WERI-Rb-1 (cell line): ENCODE data around the gene GJA9.

Source experiments
- DNase-seq: peaks from one replicate; pipeline ENCODE4 v3.0.0-alpha.2; 2020
- H3K27ac ChIP-seq: fragments of 250-450 bp; sonication (Bioruptor Pico); 2 replicates; pipeline ENCODE4 v1.5.1; 2020; ENCODE audit warnings: mild to moderate bottlenecking, moderate library complexity
- H3K27me3 ChIP-seq: fragments of 250-450 bp; sonication (Bioruptor Pico); 2 replicates; pipeline ENCODE4 v1.5.1; 2021; ENCODE audit warnings: mild to moderate bottlenecking, low read depth, moderate library complexity; ENCODE audit not compliant: insufficient read depth, severe bottlenecking
- H3K36me3 ChIP-seq: fragments of 250-450 bp; sonication (Bioruptor Pico); 2 replicates; pipeline ENCODE4 v1.5.1; 2020; ENCODE audit warnings: mild to moderate bottlenecking, moderate library complexity
- H3K4me3 ChIP-seq: 2 replicates; pipeline ENCODE4 v1.5.1; 2011; ENCODE audit warnings: low read depth, mild to moderate bottlenecking, control low read depth, low read length
- H3K9me3 ChIP-seq: fragments of 250-450 bp; sonication (Bioruptor Pico); 2 replicates; pipeline ENCODE4 v1.5.1; 2021; ENCODE audit warnings: mild to moderate bottlenecking, moderate library complexity; ENCODE audit not compliant: severe bottlenecking
- CTCF ChIP-seq: IDR thresholded peaks from 2 replicates; pipeline ENCODE4 v1.5.1; 2011; ENCODE audit warnings: low read depth, mild to moderate bottlenecking, control low read depth, inconsistent platforms, low read length

Gene GJA9

GRCh38 chr1:38860454-38860795, 21.0 kb downstream of the GJA9 start:
- no peaks in the 10 kb centered on the region for H3K27me3 ChIP-seq
- TF ChIP-seq CTCF = no peak
- no peaks in the 10 kb centered on the region for H3K9me3 ChIP-seq
- peaks cover 7% of the 10 kb centered on the region for H3K36me3 ChIP-seq
- peak overlapping the region; percentile 70 for H3K4me3 ChIP-seq
- no peak for DNase-seq
- H3K27ac ChIP-seq = peak overlapping the region; percentile 63

- no peak for TF ChIP-seq CTCF
- Histone ChIP-seq H3K4me3 (peak within 1 kb of the TSS; percentile 78), H3K36me3 (peaks cover 10% of the 10 kb centered on the region), H3K9me3 (no peaks in the 10 kb centered on the region), H3K27me3 (no peaks in the 10 kb centered on the region), H3K27ac (peak within 1 kb of the TSS; percentile 63)
- peak; percentile 99 for DNase-seq
These were observed 21.6 kb downstream of the GJA9 start, which contains the start of gene RRAGC for GRCh38 chr1:38859561-38860453. RRAGC (minus strand) TSS chr1:38859772; CDS start chr1:38859646, 126 bp downstream.

DNA sequence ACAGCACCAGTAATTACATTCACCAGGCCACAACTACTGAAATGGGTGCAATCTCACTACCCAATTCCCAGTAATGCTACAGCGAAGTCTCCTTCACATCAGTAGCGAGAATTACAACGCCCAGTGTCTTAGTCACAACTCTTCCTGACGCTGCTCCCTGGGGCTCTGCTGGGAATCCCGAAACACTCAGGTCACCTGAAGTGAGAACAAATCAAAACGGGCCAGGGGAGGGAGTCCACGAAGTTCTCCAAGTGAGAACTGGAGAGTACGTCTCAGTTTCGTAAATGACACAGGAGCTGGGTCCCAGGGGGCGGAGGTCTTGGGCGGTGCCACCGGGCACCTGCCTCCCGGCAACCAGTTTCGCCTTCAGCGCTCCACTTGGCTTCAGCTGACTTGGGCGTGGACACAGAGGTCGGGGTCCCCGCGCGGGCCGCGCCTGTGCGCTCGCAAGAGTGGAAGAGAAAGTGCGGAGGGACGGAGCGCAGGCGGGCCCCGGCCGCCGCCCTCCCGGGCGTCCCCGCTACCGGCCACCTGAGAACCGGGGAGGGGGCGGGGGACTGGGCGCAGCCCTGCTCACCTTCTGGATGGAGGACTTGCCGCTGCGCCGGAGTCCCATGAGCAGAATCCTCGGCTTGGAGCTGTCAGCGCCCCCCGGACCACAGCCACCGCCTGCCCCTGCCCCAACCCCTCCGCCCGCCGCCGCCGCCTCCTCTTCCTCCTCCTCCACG, 22.4 kb downstream of the GJA9 start:
- Histone ChIP-seq H3K27me3 (no peaks in the 10 kb centered on the region), H3K9me3 (no peaks in the 10 kb centered on the region), H3K27ac (peak overlapping the region; percentile 40), H3K4me3 (peak overlapping the region; percentile 78), H3K36me3 (peaks cover 13% of the 10 kb centered on the region)
- DNase-seq = peak; percentile 22
- no peak for TF ChIP-seq CTCF

DNA sequence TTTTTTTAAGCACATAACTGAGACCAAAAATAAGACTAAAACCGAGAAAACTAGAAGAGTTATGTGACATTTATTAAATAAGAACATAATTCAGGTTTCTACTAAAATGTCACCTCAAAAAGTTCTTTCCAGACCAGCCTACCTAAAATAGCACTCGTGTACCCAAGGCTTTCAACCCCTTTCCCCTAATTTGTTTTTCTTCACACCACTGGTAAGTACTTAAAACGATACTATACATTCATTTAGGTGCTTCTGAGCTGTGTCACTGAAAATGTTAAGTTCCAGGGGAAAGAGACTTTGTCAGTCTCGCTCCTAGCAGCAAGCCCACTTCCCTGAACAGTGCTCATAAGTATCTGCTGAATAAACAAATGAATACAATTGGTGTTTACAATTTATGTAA, 28.6 kb downstream of the GJA9 start:
- Histone ChIP-seq H3K36me3 (peaks cover 50% of the 10 kb centered on the region), H3K27me3 (no peaks in the 10 kb centered on the region), H3K27ac (no peak overlapping the region), H3K9me3 (no peaks in the 10 kb centered on the region), H3K4me3 (no peak overlapping the region)
- no peak for TF ChIP-seq CTCF
- DNase-seq = no peak

DNA sequence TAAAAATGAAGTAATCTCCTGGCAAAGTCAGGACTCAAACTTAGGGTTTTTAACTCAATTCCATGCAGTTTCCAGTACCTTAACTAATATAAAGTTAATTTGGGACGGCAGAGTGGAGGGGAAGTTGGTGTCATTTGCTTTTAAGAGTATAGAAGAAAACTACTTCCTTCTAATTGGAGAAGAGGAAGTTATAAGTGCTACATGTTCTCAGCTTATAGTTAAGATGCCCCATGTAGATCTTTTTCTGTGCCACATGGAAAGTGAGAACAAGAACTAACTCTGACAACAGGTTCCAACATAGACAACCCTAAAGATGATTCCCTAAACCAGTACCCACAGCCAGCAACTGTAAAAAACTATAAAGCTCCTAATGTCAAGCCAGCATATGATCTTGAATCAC, 33.3 kb downstream of the GJA9 start:
- no peak for TF ChIP-seq CTCF
- H3K36me3 ChIP-seq = peaks cover 51% of the 10 kb centered on the region
- no peak for DNase-seq

More for the DNA sequence above, 33.3 kb downstream of the GJA9 start:
- no peaks in the 10 kb centered on the region for H3K9me3 ChIP-seq
- no peak overlapping the region for H3K27ac ChIP-seq
- no peaks in the 10 kb centered on the region for H3K27me3 ChIP-seq
- no peak overlapping the region for H3K4me3 ChIP-seq
